ENCODE results near the gene VIM. TPM values are rescaled to one million over a fixed set of nuclear protein-coding genes. Genes with fewer than 3 reads are reported as not detected.

VIM gene
- total RNA-seq, 1 donor from 2014 or later = 115 TPM

DNA sequence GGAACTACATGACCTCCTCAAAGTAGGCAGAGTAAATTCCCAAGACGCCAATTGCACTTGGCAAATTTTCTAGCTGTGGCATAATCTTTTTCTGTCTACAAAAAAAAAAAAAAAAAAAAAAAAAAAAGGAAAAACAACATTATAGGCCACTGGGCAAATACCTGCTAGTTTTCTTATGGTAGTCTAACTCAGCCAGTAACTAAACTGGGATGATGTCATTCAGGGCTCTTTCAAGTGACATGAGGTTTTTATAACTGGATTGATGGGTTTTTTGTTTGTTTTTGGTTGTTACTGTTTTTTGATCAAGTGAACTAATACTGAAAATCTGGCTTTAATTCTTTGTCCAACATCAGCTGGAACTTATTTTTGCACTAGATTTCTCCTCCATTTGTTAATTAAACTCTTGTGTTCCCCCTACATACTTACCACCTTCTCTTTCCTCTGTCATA, 7.4 kb upstream of the VIM start:
- no peak for DNase-seq (ENCODE audit: low read depth)
- no peak overlapping the region for H3K4me3 ChIP-seq (ENCODE audit: low read depth, low read length)
- H3K36me3 ChIP-seq (ENCODE audit: control insufficient read depth, insufficient read depth, low read length) = no peaks in the 10 kb centered on the region
- no peak for FAIRE-seq
- TF ChIP-seq, protein P1, sequence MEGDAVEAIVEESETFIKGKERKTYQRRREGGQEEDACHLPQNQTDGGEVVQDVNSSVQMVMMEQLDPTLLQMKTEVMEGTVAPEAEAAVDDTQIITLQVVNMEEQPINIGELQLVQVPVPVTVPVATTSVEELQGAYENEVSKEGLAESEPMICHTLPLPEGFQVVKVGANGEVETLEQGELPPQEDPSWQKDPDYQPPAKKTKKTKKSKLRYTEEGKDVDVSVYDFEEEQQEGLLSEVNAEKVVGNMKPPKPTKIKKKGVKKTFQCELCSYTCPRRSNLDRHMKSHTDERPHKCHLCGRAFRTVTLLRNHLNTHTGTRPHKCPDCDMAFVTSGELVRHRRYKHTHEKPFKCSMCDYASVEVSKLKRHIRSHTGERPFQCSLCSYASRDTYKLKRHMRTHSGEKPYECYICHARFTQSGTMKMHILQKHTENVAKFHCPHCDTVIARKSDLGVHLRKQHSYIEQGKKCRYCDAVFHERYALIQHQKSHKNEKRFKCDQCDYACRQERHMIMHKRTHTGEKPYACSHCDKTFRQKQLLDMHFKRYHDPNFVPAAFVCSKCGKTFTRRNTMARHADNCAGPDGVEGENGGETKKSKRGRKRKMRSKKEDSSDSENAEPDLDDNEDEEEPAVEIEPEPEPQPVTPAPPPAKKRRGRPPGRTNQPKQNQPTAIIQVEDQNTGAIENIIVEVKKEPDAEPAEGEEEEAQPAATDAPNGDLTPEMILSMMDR (IDR thresholded peaks at IDR 0.05; ENCODE audit: insufficient read depth, low read length, severe bottlenecking) = no peak
- no peaks in the 10 kb centered on the region for H3K27me3 ChIP-seq (ENCODE audit: control insufficient read depth, insufficient read depth, low read length)

DNA sequence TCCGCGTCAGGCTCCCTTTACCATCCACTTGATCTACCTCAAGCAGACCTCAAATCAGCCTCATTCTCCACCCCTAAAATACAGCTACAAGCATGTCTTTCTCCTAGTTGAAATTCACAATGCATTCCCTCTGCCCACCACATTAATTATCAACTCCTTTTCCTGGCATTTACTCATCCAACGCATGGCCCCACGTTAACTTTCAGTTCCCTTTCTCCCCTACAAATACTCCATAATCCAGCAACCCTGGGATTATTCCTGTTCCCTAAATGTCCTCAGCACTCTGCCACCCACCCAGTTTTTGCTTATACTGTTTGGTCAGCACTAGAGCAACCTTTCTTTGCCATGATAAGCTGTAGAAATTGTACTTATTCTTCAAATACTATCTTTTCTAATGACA, 5.7 kb upstream of the VIM start:
- TF ChIP-seq, protein P1 (IDR thresholded peaks at IDR 0.05; ENCODE audit: insufficient read depth, low read length, severe bottlenecking) = no peak
- no peak for DNase-seq (ENCODE audit: low read depth)
- Histone ChIP-seq H3K36me3 (ENCODE audit: control insufficient read depth, insufficient read depth, low read length) (no peaks in the 10 kb centered on the region), H3K4me3 (ENCODE audit: low read depth, low read length) (no peak overlapping the region), H3K27me3 (ENCODE audit: control insufficient read depth, insufficient read depth, low read length) (no peaks in the 10 kb centered on the region)
- no peak for FAIRE-seq

GRCh38 chr10:17225808-17226207, 2.2 kb upstream of the VIM start:
- no peaks in the 10 kb centered on the region for H3K36me3 ChIP-seq (ENCODE audit: control insufficient read depth, insufficient read depth, low read length)
- DNase-seq (ENCODE audit: low read depth) (no peak), FAIRE-seq (no peak)
- no peak overlapping the region for H3K4me3 ChIP-seq (ENCODE audit: low read depth, low read length)
- H3K27me3 ChIP-seq (ENCODE audit: control insufficient read depth, insufficient read depth, low read length) = no peaks in the 10 kb centered on the region
- TF ChIP-seq, protein P1 (IDR thresholded peaks at IDR 0.05; ENCODE audit: insufficient read depth, low read length, severe bottlenecking) = no peak

- H3K27me3 ChIP-seq (ENCODE audit: control insufficient read depth, insufficient read depth, low read length) = no peaks in the 10 kb centered on the region
- FAIRE-seq (no peak), DNase-seq (ENCODE audit: low read depth) (no peak)
- no peak overlapping the region for H3K4me3 ChIP-seq (ENCODE audit: low read depth, low read length)
- no peaks in the 10 kb centered on the region for H3K36me3 ChIP-seq (ENCODE audit: control insufficient read depth, insufficient read depth, low read length)
- TF ChIP-seq, protein P1 (IDR thresholded peaks at IDR 0.05; ENCODE audit: insufficient read depth, low read length, severe bottlenecking) = no peak
Measured at GRCh38 chr10:17226891-17227303, 1.1 kb upstream of the VIM start.

DNA sequence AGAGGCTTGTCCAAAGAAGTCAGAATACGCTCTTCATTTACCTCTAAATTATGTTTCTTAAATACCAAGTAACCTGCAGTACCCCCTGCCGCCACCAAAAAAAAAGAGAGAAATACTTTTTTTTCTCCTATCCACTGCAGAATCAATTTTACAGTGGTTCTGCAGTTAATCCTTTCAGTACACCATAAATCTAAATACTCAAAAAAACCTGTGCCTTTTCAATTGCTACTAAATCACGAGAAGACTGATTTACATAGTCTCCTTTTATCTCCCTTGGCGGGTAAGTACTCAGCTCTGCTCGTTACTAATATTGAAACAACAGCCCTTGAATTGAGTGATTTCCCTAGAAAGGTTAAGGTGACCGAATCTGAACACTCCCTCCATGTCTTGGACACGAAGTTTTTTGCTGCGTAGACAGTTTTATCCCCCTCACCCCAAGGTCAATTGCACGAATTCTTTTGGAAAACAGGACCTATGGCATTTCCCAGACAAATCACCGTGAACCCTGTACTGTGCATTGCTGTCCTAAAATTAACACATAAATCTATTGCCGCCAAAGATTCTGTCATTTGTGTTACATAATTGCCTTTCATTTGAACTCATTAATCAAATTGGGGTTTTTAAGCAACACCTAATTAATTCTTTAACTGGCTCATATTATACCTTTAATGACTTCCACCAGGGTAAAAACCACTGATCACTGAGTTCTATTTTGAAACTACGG, 512 bp upstream of the VIM start:
- Histone ChIP-seq H3K4me3 (ENCODE audit: low read depth, low read length) (no peak overlapping the region), H3K36me3 (ENCODE audit: control insufficient read depth, insufficient read depth, low read length) (peaks cover 2% of the 10 kb centered on the region), H3K27me3 (ENCODE audit: control insufficient read depth, insufficient read depth, low read length) (no peaks in the 10 kb centered on the region)
- TF ChIP-seq, protein P1 (IDR thresholded peaks at IDR 0.05; ENCODE audit: insufficient read depth, low read length, severe bottlenecking) = no peak
- no peak for DNase-seq (ENCODE audit: low read depth)
- FAIRE-seq = no peak
